ENCODE measurements around the gene TMEM132C. TPM values are rescaled to one million over a fixed set of nuclear protein-coding genes. Genes with fewer than 3 reads are reported as not detected.

Gene TMEM132C
- total and polyA plus RNA-seq, 2 of the 8 experiments (the other 6 are each of a cell fraction or from before 2014, with no cell fraction given), result 0.23 to 0.76 TPM

- no peak for TF ChIP-seq CHD7 (IDR thresholded peaks at IDR 0.05; ENCODE audit: insufficient replicate concordance, low read length)
- no peak for TF ChIP-seq RAD21 (IDR thresholded peaks at IDR 0.05 in 1 of 2, conservative IDR thresholded peaks at IDR 0.05 in 1 of 2; ENCODE audit: low read depth in 2 of 2, low read length in 2 of 2)
- no peak for TF ChIP-seq SIN3A (conservative IDR thresholded peaks at IDR 0.05 in 1 of 2, IDR thresholded peaks at IDR 0.05 in 1 of 2; ENCODE audit: low read depth in 1 of 2, low read length in 2 of 2)
- TF ChIP-seq FOSL1 (IDR thresholded peaks at IDR 0.05; ENCODE audit: insufficient read depth, low read depth, low read length), result no peak
- no peak for TF ChIP-seq JUND (IDR thresholded peaks at IDR 0.05; ENCODE audit: low read length)
- no peak for TF ChIP-seq SP2 (IDR thresholded peaks at IDR 0.05; ENCODE audit: low read length)
- TF ChIP-seq TCF12 (IDR thresholded peaks at IDR 0.05; ENCODE audit: low read depth, low read length), result no peak
- no peak for TF ChIP-seq YY1 (IDR thresholded peaks at IDR 0.05; ENCODE audit: low read depth, low read length)
- no peak for TF ChIP-seq NRF1 (IDR thresholded peaks at IDR 0.05; ENCODE audit: low read depth, low read length)
- no peak for TF ChIP-seq RXRA (IDR thresholded peaks at IDR 0.05; ENCODE audit: insufficient read depth, low read depth, low read length)
Measured at GRCh38 chr12:128228581-128228980, 38.4 kb upstream of the TMEM132C start (continued).
